A673 (cell line): Measurements from ENCODE around the gene USF2. TPM values are rescaled to one million over a fixed set of nuclear protein-coding genes. Genes with fewer than 3 reads are reported as not detected.

Experiments
- BruUV-seq: library from RNA; stranded (reverse); fragments of 400-500 nt; replicated peaks from 2 replicates; lab custom pipeline; 2021; lab: Mats Ljungman, UMichigan
- CTCF ChIA-PET: fragments of 300-600 bp; sonication (Branson Sonifier 250); formaldehyde crosslinking; loops from one replicate; lab custom pipeline; 2022; ENCODE audit warnings: antibody characterized with exemption; lab: Charles Lee
- POLR2A ChIA-PET: fragments of 300-600 bp; sonication (Branson Sonifier 250); formaldehyde crosslinking; loops from one replicate; lab custom pipeline; 2022; ENCODE audit warnings: antibody characterized with exemption; ENCODE audit not compliant: low non-redundant PET; lab: Charles Lee
- DNase-seq: peaks from one replicate; pipeline ENCODE4 v3.0.0-alpha.2; 2015; ENCODE audit warnings: low spot score
- H3K27ac ChIP-seq: fragments of 200-600 bp; sonication (generic); 2 replicates; pipeline ENCODE4 v1.5.1; 2016; ENCODE audit warnings: mixed run types, low read depth, mild to moderate bottlenecking, mixed read lengths, antibody characterized with exemption, low read length; ENCODE audit not compliant: poor library complexity, severe bottlenecking
- H3K27me3 ChIP-seq: fragments of 200-600 bp; sonication (generic); replicated peaks from 2 replicates; pipeline ENCODE4 v1.6.1; 2017; ENCODE audit warnings: mixed run types, low read depth, mild to moderate bottlenecking, mixed read lengths, antibody characterized with exemption, low read length; ENCODE audit not compliant: insufficient read depth, poor library complexity
- H3K36me3 ChIP-seq: fragments of 200-600 bp; sonication (generic); 2 replicates; pipeline ENCODE4 v1.6.1; 2016; ENCODE audit warnings: mixed run types, mild to moderate bottlenecking, mixed read lengths, antibody characterized with exemption, low read length; ENCODE audit not compliant: insufficient read depth, poor library complexity, severe bottlenecking
- H3K4me1 ChIP-seq: fragments of 200-600 bp; sonication (generic); 2 replicates; pipeline ENCODE4 v1.6.1; 2017; ENCODE audit warnings: mixed run types, mild to moderate bottlenecking, mixed read lengths, antibody characterized with exemption, low read length; ENCODE audit not compliant: insufficient read depth, poor library complexity, severe bottlenecking
- H3K4me3 ChIP-seq: fragments of 200-600 bp; sonication (generic); 2 replicates; pipeline ENCODE4 v1.5.1; 2016; ENCODE audit warnings: low read depth, mixed run types, mild to moderate bottlenecking, mixed read lengths, low read length; ENCODE audit not compliant: poor library complexity, severe bottlenecking
- H3K9me3 ChIP-seq: fragments of 200-600 bp; sonication (generic); 2 replicates; pipeline ENCODE4 v1.6.1; 2016; ENCODE audit warnings: mixed run types, low read depth, mild to moderate bottlenecking, mixed read lengths, antibody characterized with exemption, low read length; ENCODE audit not compliant: poor library complexity, severe bottlenecking
- EZH2 ChIP-seq: fragments of 200-600 bp; sonication (generic); IDR thresholded peaks from 2 replicates; pipeline ENCODE4 v1.6.1; 2017; ENCODE audit warnings: borderline replicate concordance, low read depth, mild to moderate bottlenecking, mixed read lengths, antibody characterized with exemption, low read length; ENCODE audit not compliant: poor library complexity, severe bottlenecking
- intact Hi-C: fragments of 100-400 bp; cut with micrococcal nuclease; formaldehyde crosslinking; loops from one replicate; pipeline ENCODE4 v1.10.0; 2022; ENCODE audit not compliant: unreplicated experiment
- total RNA-seq: library from RNA; stranded (reverse); gene quantifications from 2 replicates; pipeline ENCODE4 v1.2.3, GENCODE V29; 2021
- TF ChIP-seq, protein P1 (sequence below): fragments of 300-800, 200-600 bp; sonication (generic); conservative IDR thresholded peaks from 2 replicates; pipeline ENCODE4 v1.5.1; 2017; ENCODE audit warnings: low read depth, mild to moderate bottlenecking, antibody characterized with exemption, low read length, moderate library complexity, mixed read lengths

The USF2 gene
- total RNA-seq, 1 experiment from 2014 or later = 82.0 TPM

DNA sequence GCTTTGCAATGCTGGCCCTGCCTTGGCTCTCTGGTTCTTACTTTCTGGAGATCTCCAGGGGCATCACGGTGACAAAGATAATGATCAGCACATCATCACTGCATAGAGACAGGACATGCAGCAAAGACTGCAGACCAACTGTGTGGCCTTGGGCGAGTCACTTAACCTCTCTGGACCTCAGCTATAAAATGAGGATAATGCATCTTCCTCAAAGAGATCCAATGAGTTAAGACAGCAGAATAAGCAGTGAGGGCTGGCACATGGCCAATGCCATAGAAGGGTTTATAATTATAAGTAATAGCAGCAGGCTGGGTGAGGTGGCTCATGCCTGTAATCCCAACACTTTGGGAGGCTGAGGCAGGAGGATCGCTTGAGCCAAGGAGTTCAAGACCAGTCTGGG lies 25.6 kb downstream of the USF2 start:
- Histone ChIP-seq H3K27ac (no peak overlapping the region), H3K36me3 (no peaks in the 10 kb centered on the region), H3K27me3 (peaks cover 36% of the 10 kb centered on the region), H3K4me1 (no peaks in the 10 kb centered on the region), H3K4me3 (no peak overlapping the region), H3K9me3 (no peaks in the 10 kb centered on the region)
- CTCF ChIA-PET = no interaction called here
- no peak for TF ChIP-seq EZH2
- TF ChIP-seq, protein P1, sequence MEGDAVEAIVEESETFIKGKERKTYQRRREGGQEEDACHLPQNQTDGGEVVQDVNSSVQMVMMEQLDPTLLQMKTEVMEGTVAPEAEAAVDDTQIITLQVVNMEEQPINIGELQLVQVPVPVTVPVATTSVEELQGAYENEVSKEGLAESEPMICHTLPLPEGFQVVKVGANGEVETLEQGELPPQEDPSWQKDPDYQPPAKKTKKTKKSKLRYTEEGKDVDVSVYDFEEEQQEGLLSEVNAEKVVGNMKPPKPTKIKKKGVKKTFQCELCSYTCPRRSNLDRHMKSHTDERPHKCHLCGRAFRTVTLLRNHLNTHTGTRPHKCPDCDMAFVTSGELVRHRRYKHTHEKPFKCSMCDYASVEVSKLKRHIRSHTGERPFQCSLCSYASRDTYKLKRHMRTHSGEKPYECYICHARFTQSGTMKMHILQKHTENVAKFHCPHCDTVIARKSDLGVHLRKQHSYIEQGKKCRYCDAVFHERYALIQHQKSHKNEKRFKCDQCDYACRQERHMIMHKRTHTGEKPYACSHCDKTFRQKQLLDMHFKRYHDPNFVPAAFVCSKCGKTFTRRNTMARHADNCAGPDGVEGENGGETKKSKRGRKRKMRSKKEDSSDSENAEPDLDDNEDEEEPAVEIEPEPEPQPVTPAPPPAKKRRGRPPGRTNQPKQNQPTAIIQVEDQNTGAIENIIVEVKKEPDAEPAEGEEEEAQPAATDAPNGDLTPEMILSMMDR = no peak
- peak; percentile 29 for DNase-seq
- intact Hi-C loops = no loop called here
- BruUV-seq = no TSS peak
- POLR2A ChIA-PET = no interaction called here

DNA sequence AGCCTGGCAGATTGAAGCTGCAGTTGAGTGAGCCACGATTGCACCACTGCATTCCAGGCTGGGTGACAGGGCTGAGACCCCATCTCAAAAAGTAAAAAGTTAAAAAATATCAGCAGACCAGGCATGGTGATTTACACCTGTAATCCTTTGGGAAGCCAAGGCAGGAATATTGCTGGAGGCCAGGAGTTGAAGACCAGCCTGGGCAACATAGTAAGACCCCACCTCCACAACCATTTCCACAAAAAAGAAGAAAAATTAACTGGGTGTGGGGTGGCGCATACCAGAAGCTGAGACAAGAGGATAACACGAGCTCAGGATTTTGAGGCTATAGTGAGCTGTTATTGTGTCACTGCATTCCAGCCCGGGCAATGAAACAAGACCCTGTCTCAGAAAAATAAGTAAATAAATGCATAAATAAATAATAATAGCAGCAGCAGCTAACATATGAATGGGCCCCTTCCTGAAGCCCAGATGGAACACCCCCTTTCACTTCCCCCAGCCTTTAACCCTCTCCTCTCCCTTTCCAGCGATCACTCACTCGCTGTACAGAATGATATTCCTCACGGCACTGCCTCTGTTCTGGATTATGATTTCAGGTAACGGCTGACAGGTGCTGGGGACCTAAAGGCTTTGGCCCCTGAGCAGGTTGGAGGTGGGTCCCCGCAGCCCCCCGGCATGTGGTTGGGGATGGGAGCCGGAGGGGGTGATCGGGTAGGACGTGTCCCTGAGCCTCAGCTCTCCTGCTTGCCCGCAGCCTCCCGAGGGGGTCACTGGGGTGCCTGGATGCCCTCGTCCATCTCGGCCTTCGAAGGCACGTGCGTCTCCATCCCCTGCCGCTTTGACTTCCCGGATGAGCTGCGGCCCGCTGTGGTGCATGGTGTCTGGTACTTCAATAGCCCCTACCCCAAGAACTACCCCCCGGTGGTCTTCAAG lies 26.4 kb downstream of the USF2 start:
- Histone ChIP-seq H3K27me3 (peaks cover 36% of the 10 kb centered on the region), H3K4me1 (no peaks in the 10 kb centered on the region), H3K36me3 (no peaks in the 10 kb centered on the region), H3K4me3 (no peak overlapping the region), H3K9me3 (no peaks in the 10 kb centered on the region), H3K27ac (no peak overlapping the region)
- intact Hi-C loops = no loop called here
- TF ChIP-seq, protein P1 = no peak
- no peak for TF ChIP-seq EZH2
- POLR2A ChIA-PET = no interaction called here
- no TSS peak for BruUV-seq
- CTCF ChIA-PET = interaction anchor here (0.7 to 1.1 kb wide), 2 partner anchors 13 kb away, joined by 3 read pairs; partner anchors contain the start of gene HAMP
- no peak for DNase-seq

DNA sequence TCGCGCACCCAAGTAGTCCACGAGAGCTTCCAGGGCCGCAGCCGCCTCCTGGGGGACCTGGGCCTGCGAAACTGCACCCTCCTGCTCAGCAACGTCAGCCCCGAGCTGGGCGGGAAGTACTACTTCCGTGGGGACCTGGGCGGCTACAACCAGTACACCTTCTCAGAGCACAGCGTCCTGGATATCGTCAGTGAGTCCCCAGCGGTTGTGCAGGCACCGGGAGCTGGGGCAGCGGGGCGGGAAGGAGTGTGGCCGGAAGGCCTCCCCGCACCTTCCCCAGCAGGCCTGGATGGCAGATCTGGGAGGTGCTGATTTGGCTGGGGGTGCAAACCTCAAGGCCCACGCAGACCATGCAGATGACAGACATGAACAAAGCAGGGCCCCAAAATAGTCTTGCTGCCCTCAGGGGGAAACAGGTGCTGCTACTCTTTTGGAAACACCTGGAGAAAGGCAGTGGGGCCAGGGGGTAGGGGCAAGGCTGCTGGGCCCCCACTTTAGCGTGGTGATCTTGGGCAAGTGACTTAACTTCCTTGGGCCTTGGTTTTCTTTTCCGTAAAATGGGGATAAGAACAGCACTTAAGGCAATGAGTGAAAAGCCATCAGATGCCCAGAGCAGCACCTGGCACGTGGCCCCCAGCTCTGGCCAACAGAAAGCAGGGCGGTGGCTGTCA lies 27.2 kb downstream of the USF2 start:
- no TSS peak for BruUV-seq
- TF ChIP-seq EZH2 = no peak
- TF ChIP-seq, protein P1 = no peak
- no peak overlapping the region for H3K4me3 ChIP-seq
- H3K27me3 ChIP-seq = peaks cover 36% of the 10 kb centered on the region
- no peak overlapping the region for H3K27ac ChIP-seq
- intact Hi-C loops = no loop called here
- no peaks in the 10 kb centered on the region for H3K9me3 ChIP-seq
- H3K36me3 ChIP-seq = no peaks in the 10 kb centered on the region
- POLR2A ChIA-PET = no interaction called here
- DNase-seq = no peak
- CTCF ChIA-PET = interaction anchor here (1.1 kb wide), 1 partner anchor 14 kb away, joined by 3 read pairs; no protein-coding TSS in a partner anchor
- H3K4me1 ChIP-seq = no peaks in the 10 kb centered on the region
